Stimulated activated CD8-positive, alpha-beta memory T cell treated with anti-CD3 and anti-CD28 coated beads, Interleukin-2, amount 100 ng/mL, for 48 hours (primary cell): Measurements from ENCODE around the gene MEA1.
"Not testable (repeated sequence)": the region's sequence is repeated elsewhere in the genome, so short reads cannot be mapped to it uniquely, and the experiment has no call there.

Source experiments
- DNase-seq, 2 donors: peaks; one replicate each; pipeline ENCODE4 v3.0.0-alpha.2; 2020; ENCODE audit warnings: low read depth in 2 of 2

The MEA1 gene

DNA sequence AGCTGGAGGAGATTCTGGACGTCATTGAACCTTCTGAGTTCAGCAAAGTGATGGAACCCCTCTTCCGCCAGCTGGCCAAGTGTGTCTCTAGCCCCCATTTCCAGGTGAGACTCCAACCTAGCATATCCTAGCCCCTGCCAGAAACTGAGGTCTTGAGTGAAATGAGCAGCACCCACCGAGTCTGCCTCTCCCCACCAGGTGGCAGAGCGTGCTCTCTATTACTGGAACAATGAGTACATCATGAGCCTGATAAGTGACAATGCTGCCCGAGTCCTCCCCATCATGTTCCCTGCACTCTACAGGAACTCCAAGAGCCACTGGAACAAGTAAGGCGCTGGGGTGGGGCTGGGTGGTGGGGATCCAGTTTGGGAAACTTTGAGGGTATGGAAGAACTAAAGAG is 4.6 kb downstream of the MEA1 start:
- DNase-seq = no peak

DNA sequence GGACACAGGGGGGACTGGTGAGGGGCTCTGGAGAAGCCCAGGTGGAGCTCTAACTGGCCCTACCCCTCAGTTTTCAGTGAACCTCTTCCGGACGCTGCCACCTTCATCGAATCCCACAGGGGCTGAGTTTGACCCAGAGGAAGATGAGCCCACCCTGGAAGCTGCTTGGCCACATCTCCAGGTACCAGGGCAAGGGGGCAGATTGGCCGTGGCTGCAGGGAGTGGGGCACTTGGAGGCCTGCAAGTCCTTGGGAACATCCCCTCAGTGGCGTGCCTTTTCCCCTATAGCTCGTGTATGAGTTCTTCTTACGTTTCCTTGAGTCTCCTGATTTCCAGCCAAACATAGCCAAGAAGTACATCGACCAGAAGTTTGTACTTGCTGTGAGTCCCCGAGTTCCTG is 6.6 kb downstream of the MEA1 start:
- DNase-seq = no peak

DNA sequence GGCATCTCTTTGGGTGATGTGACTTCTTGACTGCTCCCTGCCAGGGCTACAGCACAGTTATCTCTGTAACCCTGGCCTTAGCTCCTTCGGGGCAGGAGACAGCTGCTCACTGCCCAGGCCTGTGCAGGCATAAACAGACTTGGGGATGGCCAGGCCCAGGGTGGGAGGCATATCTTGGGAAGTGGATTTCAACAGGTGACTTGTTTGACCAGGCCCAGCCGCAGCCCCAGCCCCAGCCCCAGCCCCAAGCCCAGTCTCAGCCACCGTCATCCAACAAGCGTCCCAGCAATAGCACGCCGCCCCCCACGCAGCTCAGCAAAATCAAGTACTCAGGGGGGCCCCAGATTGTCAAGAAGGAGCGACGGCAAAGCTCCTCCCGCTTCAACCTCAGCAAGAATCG is 7.5 kb downstream of the MEA1 start:
- DNase-seq = no peak

DNA sequence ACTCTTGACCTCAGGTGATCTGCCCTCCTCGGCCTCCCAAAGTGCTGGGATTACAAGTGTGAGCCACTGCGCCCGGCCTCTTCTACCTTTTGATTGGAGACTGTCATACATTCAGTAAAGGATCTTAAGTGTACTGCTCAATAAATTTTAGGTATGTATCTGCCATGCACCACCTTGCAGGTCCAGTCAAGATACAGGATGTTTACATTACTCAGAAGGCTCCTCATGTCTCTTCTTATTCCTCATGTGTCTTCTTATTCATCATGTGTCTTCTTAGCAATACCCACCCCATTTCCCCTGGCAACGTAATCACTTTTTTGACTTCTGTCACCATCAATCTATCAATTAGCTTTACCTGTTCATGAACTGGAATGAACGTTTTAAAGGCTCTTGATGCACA is 7.9 kb downstream of the MEA1 start:
- no peak for DNase-seq

DNA sequence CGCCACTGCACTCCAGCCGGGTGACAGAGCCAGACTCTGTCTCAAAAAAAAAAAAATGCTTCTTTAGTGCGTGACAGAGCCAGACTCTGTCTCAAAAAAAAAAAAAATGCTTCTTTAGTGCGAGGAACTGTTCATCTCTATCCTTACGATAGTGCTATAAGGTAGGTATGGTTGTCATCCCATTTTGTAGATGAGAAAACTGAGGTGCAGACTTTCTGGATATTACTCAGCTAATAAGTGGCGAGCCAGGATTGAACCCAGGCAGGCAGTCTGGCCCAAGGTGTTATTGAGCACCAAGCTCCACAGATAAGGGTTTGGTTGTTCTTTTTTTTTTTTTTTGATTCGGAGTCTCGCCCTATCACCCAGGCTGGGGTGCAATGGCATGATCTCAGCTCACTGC is 11.9 kb downstream of the MEA1 start:
- DNase-seq = no peak

DNA sequence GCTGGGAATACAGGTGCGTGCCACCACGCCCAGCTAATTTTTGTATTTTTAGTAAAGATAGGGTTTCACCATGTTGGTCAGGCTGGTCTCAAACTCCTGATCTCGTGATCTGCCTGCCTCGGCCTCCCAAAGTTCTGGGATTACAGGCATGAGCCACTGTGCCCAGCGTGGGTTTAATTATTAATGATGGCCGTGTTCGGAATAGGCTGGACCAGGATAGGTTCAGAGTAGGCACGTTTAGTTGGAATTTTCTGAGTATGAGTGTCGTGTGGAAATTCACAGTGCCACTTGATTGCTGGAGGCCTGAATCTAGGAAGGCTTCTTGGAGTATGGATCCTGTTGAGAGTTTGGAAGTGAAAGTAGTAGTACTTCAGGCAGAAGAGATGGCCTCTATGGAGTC is 15.5 kb downstream of the MEA1 start:
- DNase-seq = not testable (repeated sequence)

DNA sequence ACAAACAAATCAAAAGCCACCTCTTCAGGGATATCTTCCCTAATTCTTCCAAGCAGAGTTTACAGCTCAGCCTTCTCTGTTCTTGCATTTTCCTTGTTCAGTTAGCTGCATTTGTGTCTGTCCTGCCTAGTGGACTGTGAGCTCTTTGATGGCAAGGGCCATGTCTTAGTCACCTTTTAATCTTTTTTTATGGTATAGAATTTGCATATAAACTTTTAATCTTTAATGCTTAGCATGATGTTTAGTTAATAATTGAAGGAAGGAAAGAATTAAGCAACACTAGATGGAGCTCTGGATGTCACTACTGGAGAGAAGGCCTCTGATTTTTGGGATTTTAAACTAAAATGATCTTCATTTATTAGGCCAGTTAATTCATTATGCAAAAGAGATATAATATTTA is 17.2 kb downstream of the MEA1 start:
- DNase-seq = no peak

DNA sequence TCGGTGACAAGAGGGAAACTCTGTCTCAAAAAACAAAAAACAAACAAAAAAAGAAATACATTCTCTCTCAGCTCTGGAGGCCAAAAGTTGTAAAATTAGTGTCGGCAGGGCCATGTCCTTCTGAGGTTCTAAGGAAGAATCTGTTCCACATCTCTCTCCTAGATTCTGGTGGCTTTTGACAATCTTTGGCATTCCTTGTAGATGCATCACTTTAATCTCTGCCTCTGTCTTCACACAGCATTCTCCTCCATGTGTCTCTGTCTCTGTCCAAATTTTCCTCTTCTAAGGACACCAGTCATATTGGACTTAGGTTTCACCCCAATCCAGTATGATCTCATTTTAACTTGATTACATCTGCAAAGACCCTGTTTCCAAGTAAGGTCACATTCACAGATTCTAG is 20.3 kb downstream of the MEA1 start:
- no peak for DNase-seq

DNA sequence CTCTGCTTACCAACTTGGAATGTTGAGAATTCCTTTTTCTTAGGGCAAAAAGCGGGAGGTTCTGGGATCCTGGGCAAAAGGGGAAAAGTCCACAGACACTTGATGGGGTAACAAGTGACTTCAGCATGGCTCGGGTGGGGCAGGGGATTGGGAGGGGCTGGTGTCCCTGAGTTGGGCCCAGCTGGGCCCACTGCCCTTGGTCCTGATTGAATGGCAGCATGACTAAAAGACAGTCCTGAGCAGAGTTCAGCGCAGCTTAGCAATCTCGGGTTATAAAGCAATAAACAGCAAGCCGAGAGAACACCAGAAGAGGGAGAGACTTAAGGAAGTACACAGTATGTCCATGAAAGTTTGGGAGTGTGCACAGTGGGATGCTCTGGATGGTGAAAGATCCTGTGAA is 23.8 kb downstream of the MEA1 start:
- no peak for DNase-seq

DNA sequence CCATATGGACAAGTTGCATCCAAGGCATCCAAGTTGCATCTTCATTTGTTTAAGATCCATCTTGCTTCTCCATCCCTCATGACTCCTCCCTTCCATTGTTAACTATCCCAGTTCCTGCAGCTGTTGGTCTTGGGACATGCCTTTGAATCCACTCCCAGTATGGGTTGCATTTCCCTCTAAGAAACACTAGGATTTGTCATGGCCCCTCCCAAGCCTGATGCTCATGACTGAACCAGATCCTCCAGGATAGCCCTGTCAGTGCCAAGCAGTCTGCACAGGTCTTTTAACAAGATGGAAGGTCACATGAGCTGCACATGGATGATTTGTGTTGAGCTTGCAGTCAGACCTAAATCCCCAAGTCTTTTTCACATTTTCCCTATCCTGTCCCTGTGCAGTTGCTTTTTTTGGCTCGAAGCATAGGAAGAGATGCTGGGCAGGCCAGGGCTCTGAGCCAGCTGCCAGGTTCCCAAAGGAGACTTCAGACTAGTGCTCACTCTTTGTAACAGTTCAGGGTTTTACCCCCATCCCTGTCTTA is 25.2 kb downstream of the MEA1 start:
- DNase-seq = no peak

DNA sequence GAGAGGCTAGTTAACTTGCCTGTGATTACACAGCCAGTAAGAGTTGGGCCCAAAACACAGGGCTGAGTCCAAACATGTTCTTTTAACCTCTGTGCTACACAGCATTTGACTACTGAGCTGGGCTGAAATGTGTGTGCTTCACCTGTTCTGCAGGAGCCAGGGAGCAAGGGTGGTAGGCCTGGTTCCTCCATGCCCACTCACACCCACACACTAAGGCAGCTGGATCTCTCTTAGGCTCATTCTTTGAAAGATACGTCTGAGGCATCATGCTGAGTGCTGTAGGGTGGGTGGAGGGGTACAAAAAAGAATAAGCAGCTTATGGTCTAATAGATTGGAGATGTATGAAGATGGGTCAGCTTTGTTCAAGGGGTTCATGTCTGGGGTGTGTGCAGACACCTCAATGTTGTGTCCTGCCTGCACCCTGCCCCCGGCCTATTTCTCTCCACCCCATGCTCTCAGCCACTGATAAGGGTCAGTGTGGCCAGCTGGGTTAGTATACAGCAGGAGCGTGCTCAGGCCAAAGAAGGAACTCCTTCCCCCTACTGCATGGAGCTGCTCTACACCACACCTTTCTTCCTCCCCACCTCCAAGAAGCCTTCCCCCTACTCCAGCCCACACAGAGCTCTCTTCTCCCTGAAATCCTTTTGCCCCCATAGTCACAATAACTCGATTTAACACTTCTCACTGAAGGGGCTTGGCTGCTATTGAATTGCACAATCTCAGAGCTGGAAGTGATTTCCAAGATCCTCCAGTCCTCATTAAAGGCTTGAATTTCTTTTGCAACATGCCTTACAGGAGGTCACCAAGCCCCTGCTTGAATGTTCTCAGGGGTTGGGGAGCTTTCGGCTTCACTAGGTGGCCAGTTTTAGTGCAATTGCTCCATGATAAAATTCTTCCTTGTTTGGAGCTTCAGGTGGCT is 26.0 kb downstream of the MEA1 start:
- DNase-seq = no peak

DNA sequence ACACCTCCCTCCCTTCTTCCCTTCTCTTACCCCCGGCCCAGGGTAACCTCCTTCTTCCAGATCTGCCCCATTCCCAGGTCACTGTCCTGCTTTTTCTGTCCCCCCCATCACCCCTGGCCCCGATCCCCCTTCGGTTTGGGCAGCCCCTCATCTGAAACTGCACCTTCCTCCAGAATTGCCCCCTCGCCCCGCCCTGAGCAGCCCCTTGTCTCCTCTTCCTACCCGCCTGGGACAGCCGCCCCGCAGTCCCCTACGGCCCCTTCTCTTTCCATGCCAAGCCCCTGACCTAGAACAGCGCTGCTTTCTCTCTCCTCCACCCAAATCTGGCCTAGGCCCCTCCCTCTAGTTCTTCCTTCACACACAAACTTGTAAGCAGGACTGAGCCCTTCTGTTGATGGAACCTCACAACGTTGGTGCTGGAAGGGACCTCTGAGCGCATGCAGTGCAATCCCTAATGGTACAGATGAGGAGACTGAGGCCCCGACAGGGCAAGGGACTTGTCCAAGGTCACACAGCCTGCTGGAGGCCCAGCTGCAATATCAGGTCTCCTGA is 28.7 kb downstream of the MEA1 start:
- no peak for DNase-seq

DNA sequence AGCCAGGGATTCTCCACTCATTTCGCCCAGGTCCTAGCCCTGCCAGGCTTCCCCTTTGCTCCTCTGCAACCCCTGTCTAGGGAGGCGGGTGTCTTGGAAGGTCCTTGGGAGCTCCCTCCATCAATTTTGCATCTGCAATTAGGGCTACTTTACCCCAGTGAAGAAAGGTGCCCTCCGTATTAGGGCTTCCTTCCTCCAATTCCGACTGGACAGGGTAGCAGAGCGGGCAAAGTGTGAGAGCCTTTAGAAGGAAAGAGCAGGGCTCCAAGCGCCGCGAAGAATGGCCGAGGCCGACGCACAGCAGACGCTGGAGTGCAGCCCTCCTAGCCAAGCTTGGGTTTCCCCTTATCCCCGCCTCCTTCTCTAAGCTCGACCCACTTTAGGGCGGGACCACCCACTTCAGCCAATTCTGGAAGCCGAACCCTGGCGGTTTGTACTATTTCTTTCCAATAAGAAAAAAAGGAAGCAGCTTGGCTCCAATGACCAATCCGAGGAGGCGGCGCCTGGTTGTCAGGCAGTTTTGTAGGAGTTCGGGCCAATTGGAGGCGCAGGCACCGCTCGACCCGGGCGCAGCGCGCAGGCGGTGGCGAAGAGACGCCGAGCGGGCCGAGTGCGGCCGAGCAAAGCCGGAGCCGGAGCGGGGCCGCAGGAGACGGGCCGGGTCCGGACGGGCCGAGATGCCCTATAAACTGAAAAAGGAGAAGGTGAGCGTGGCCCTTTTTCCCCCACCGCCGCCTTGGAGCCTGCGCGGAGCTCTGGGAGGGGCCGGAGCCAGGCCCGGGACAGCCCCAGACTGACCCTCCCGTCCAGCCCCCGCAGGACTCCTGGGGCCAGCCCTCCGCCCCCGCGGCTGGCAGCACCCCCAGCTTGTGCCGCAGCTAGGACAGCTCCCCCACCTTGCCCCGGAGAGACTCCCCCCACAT is 29.5 kb downstream of the MEA1 start, which contains the start of gene PPP2R5D:
TSS of gene PPP2R5D (plus strand) at position 570 of the 923 bp plus-strand sequence. CDS start at position 678, 108 bp downstream.
- peak; percentile 91 to 95 for DNase-seq

DNA sequence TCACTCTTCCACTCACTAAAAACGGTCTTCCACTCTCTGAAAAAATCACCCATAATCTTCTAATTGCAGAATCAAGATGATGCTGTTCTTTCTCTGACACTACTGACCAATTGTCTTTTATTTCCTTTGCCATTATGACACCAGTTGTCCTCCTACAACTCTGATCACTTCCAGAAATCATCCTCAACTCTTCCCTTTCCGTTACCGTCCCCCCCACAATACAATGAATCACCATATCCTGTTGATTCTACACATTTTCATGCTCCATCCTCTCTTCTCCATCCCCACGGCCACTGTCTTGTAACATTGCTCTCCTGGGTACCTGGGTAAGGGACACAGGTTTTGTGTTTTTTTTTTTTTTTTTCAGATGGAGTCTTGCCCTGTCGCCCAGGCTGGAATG is 31.9 kb downstream of the MEA1 start:
- DNase-seq = no peak

DNA sequence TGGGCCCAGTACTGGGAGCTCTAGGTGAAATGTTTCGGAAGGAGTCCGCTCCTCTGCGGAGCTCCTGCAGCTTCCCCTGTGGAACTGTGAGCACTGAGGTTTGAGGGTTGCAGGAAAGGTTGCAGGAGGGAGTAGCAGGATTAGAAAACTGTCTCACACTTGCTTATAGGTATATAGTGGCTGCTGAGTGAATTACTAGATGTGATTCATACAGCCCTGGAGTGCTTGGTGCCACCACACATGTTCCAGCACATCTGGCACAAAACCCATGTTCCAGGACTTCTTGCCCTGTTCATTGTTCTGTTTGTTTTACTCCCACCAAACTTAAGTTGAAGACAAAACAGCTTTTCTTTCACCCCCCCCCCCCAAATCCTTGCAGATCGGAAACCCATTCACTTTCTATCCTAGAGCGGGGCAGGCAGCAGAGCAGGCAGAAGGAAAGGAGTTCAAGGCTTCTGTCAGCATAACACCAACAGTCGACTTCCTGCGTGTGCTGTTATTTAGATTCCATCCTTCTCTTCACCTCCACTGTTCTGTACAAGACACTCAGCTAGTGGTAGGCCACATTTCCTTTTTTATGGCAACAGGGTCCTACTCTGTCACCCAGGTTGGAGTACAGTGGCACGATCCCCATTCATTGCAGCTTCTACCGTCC is 34.1 kb downstream of the MEA1 start:
- DNase-seq = no peak

DNA sequence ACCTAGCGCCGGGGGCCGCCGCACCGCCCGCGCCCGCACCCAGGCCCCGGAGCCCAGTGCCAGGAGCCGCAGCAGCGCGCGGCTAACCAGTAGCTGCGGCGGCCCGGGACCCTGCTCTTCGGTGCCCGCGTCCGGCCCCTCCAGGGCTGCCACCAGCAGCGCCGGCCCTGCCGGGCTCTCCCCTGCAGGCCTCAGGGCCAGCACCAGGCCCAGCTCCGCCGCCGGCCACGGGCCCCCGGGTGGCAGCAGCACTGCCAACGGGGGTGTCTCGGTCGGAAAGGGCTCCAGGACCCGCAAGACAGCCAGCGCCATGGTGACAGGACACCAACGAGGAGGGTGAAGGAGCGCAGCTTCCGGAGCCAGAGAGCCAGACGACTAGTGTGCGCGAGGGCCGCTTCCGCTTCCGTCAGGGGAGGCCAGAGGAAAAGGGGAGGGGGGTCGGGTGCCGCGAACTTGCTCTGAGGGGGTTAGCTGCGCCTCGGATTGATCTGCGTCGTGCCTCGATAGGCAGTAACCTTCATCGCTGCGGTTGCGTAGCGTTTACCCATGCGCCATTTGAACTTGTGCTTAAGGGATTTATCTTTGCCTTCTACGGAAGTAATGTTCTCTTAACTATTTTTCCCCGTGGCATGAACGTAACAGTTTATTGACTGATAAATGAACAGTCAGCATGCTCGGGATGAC is 34.8 kb downstream of the MEA1 start, which contains the start of gene PEX6:
TSS of gene PEX6 (minus strand) at position 343 of the 684 bp plus-strand sequence. CDS start at position 312, 31 bp downstream.
- DNase-seq = peak; percentile 87 to 93

DNA sequence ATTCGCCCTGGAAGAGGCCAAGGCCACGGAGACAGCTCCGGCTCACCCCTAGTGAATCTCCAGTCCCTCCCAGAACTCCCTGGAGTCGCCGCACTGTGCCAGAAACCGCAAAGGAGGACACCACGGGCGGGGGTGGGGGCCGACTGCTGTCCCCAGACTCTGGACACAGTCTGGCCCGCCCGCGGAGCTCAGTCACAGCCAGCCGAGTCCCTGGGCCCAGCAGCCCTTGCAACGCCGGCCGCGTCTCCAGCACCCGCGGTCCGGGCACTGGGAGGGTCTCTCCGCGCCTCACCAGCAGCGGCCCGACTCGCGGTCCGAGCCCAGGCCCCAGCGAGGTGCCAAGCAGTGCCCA is 35.3 kb downstream of the MEA1 start:
- DNase-seq = no peak

DNA sequence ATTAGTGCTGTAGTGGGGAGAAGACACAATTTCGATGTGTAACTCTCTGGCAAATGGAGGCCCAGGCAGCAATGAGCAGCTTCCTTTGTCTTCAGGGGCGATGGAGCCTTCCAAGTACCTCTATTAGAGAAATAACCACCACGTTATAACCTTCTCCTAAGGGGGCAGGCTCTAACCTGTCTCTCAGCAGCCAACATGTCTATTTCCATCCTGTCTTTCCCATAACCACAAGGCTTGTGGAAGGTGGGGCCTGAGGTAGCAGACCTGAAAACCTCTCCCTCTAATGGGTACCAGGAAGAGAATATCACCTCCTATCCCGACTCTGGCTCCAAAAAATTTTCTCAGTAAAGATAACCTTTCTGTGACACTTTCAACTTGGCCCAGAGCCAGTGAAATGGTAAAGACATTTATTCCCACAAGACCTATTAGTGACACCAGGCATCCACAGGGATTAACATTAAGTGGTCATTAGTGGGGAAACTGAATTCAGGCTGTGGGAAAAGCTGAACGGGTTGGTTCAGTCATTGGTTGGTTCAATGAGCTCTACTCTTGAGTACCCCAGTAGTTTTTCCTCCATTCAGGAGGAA is 38.7 kb downstream of the MEA1 start:
- no peak for DNase-seq

DNA sequence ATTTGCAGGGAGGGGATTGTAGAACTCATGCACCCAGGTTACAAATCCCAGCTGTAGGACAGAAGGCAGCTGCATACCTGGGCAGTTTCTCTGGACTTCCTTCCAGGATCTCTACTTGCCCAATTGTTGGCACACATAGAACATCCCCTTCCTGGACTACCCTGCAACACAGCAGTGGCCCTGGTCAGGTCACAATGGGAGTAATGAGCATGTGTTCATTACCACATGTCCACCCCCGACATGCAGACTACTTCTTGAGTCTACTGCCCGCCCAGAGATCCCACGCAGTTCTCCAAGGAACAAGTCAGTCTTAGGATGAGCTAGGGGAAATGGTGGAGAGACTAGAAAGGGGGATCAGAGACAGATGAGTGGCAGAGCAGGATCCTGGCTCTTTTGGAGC is 39.8 kb downstream of the MEA1 start:
- no peak for DNase-seq

DNA sequence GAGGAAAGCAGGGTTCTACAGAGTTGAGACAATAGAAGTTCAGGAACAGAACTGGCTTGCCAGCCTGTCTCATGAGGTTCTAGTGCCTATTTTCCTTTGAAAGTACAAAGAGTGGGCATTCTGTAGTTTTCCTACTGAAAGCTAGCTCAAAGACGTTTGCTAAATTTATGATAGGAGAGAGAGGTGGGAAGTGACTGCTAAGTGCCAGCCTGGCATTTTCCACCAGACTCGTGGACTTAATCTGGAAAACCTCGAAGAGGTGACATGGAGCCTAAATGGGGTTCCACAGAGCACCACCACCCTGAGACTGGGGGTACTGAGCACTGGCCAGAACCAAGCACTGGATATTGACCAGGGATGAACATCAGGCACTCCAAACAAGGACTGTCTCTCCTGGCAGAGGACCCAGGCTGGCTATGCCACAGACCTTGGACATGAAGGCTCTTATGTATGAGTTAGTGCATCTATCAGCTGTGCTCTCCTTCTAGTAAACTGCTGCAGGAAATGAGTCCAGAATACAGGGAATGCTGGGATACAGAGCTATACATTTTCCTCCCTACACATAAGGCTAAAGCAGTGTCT is 41.9 kb downstream of the MEA1 start:
- DNase-seq = no peak
